GM23338 (cell line): ENCODE results near the gene ZBTB8A. TPM values are rescaled to one million over a fixed set of nuclear protein-coding genes. Genes with fewer than 3 reads are reported as not detected.
A peak's percentile ranks its signal among the peaks of the same experiment; 100 is the strongest.

Experiments
- ATAC-seq: fragments of 200-7000 bp; cut with Tn5 transposase; 3 replicates; pipeline ENCODE4 v1.9.1; 2020
- DNase-seq: peaks from one replicate; pipeline ENCODE4 v3.0.0-alpha.2; 2015; ENCODE audit warnings: low spot score
- H2AFZ ChIP-seq: fragments of 200-600 bp; sonication (generic); 2 replicates; pipeline ENCODE4 v1.8.0; 2016; ENCODE audit warnings: antibody characterized with exemption, mild to moderate bottlenecking, moderate library complexity
- H3F3A ChIP-seq: fragments of 200-600 bp; sonication (generic); replicated peaks from 2 replicates; pipeline ENCODE4 v1.8.0; 2017; ENCODE audit warnings: antibody characterized with exemption, mixed run types, low read depth
- H3K27ac ChIP-seq: fragments of 200-600 bp; sonication (generic); 2 replicates; pipeline ENCODE4 v1.6.1; 2016; ENCODE audit warnings: low read depth
- H3K27me3 ChIP-seq: fragments of 200-600 bp; sonication (generic); 2 replicates; pipeline ENCODE4 v1.8.0; 2016; ENCODE audit warnings: mild to moderate bottlenecking, mixed run types, moderate library complexity; ENCODE audit not compliant: insufficient read depth
- H3K36me3 ChIP-seq: fragments of 200-600 bp; sonication (generic); 2 replicates; pipeline ENCODE4 v1.8.0; 2016; ENCODE audit warnings: mild to moderate bottlenecking; ENCODE audit not compliant: insufficient read depth
- H3K4me1 ChIP-seq: fragments of 200-600 bp; sonication (generic); 2 replicates; pipeline ENCODE4 v1.8.0; 2016; ENCODE audit warnings: mild to moderate bottlenecking, moderate library complexity; ENCODE audit not compliant: insufficient read depth
- H3K4me2 ChIP-seq: fragments of 200-600 bp; sonication (generic); 2 replicates; pipeline ENCODE4 v1.7.1; 2017; ENCODE audit warnings: mixed run types
- H3K4me3 ChIP-seq: fragments of 200-600 bp; sonication (generic); 2 replicates; pipeline ENCODE4 v1.6.1; 2016; ENCODE audit warnings: mixed run types
- H3K79me2 ChIP-seq: fragments of 200-600 bp; sonication (generic); replicated peaks from 2 replicates; pipeline ENCODE4 v1.8.0; 2017; ENCODE audit warnings: mild to moderate bottlenecking; ENCODE audit not compliant: insufficient read depth
- H3K9me2 ChIP-seq: fragments of 200-600 bp; sonication (generic); 2 replicates; pipeline ENCODE4 v1.8.0; 2017; ENCODE audit not compliant: insufficient read depth
- H4K20me1 ChIP-seq: fragments of 200-600 bp; sonication (generic); replicated peaks from 2 replicates; pipeline ENCODE4 v1.8.0; 2017; ENCODE audit warnings: mild to moderate bottlenecking; ENCODE audit not compliant: insufficient read depth
- H3K27ac Mint-ChIP-seq: 2 replicates; pipeline ENCODE4 v1.8.0; 2020; ENCODE audit warnings: inconsistent platforms, mild to moderate bottlenecking, moderate library complexity, mixed read lengths
- H3K27me3 Mint-ChIP-seq: 3 replicates; pipeline ENCODE4 v1.8.0; 2022; ENCODE audit warnings: low read depth, mild to moderate bottlenecking, moderate library complexity, mixed read lengths, inconsistent platforms; ENCODE audit not compliant: insufficient read depth, poor library complexity
- H3K36me3 Mint-ChIP-seq: 3 replicates; pipeline ENCODE4 v1.8.0; 2021; ENCODE audit warnings: low read depth, mild to moderate bottlenecking, inconsistent platforms, moderate library complexity, mixed read lengths
- H3K4me1 Mint-ChIP-seq: 3 replicates; pipeline ENCODE4 v1.8.0; 2020; ENCODE audit warnings: mild to moderate bottlenecking, inconsistent platforms, mixed read lengths
- H3K4me3 Mint-ChIP-seq: 3 replicates; pipeline ENCODE4 v1.8.0; 2021; ENCODE audit warnings: moderate library complexity, mild to moderate bottlenecking, inconsistent platforms, mixed read lengths
- H3K9me3 Mint-ChIP-seq: 3 replicates; pipeline ENCODE4 v1.8.0; 2020; ENCODE audit warnings: moderate library complexity, mild to moderate bottlenecking, inconsistent platforms, mixed read lengths
- CTCF ChIP-seq, 2 experiments: fragments of 200-600 bp in 1 of 2; sonication (generic) in 1 of 2; conservative IDR thresholded peaks; 2 replicates each; pipeline versions ENCODE4 v1.5.1 to v1.6.1; 2016 to 2017; ENCODE audit warnings: antibody characterized with exemption in 2 of 2, low read depth in 2 of 2, mild to moderate bottlenecking in 2 of 2, moderate library complexity in 1 of 2
- EZH2 ChIP-seq: fragments of 200-600 bp; sonication (generic); IDR thresholded peaks from one replicate; pipeline ENCODE4 v1.8.0; 2017; ENCODE audit warnings: antibody characterized with exemption, mild to moderate bottlenecking, low read depth; ENCODE audit not compliant: unreplicated experiment
- EZH2phosphoT487 ChIP-seq: fragments of 200-600 bp; sonication (generic); IDR thresholded peaks from one replicate; pipeline ENCODE4 v1.8.1; 2018; ENCODE audit warnings: antibody characterized with exemption; ENCODE audit not compliant: unreplicated experiment
- POLR2AphosphoS5 ChIP-seq: IDR thresholded peaks from 2 replicates; pipeline ENCODE4 v1.6.1; 2016; ENCODE audit warnings: antibody characterized with exemption, low read depth
- REST ChIP-seq: IDR thresholded peaks from one replicate; pipeline ENCODE4 v1.6.1; 2018; ENCODE audit warnings: antibody characterized with exemption; ENCODE audit not compliant: unreplicated experiment
- STAT1 ChIP-seq: IDR thresholded peaks from one replicate; pipeline ENCODE4 v1.6.1; 2016; ENCODE audit warnings: antibody characterized with exemption; ENCODE audit not compliant: unreplicated experiment
- ZNF462 ChIP-seq: fragments of 250-450 bp; sonication (Bioruptor Pico); IDR thresholded peaks from 2 replicates; pipeline ENCODE4 v1.5.0; 2020; ENCODE audit warnings: mild to moderate bottlenecking, moderate library complexity
- polyA plus RNA-seq: library from polyadenylated mRNA; unstranded; fragments of >200 nt; fragmentation: Nextera tagmentation; extraction: Ambion mirVana; gene quantifications from 2 replicates; pipeline ENCODE4 v1.2.1, GENCODE V29; 2016
- total RNA-seq: library from RNA; depleted of rRNA; stranded (reverse); fragments of >200 nt; shearing (Covaris generic); gene quantifications from 2 replicates; pipeline ENCODE4 v1.2.3, GENCODE V29; 2014

The ZBTB8A gene
- total and polyA plus RNA-seq, 2 experiments from 2014 or later = 6.1 to 8.4 TPM

GRCh38 chr1:32500387-32501209 lies 38.6 kb upstream of the ZBTB8A start:
- H3K36me3 ChIP-seq = no peaks in the 10 kb centered on the region
- H3K4me1 ChIP-seq = no peaks in the 10 kb centered on the region
- Mint-ChIP-seq H3K4me1 (peaks cover 9% of the 10 kb centered on the region; the same call in 1 of the 3 replicates), H3K27me3 (peaks cover 7% of the 10 kb centered on the region), H3K27ac (no peak overlapping the region), H3K9me3 (no peaks in the 10 kb centered on the region), H3K4me3 (peak overlapping the region; percentile 89), H3K36me3 (peaks cover 3% of the 10 kb centered on the region; the same call in 1 of the 3 replicates)
- H3F3A ChIP-seq = peaks cover 29% of the 10 kb centered on the region
- TF ChIP-seq CTCF (conservative IDR thresholded peaks at IDR 0.05; ENCODE audit: low read depth in 2 of 2) (0 out of 4 replicates have a peak, but pooled peaks of 1 of the 2 experiments have one; percentile 3), REST (no peak), POLR2AphosphoS5 (no peak; the same call in 1 of the 2 replicates), EZH2 (no peak), EZH2phosphoT487 (no peak), STAT1 (no peak), ZNF462 (CRISPR knock-in tag) (no peak)
- peak overlapping the region; percentile 97 for H3K4me2 ChIP-seq
- H3K4me3 ChIP-seq = peak overlapping the region; percentile 81
- DNase-seq (peak; percentile 85), ATAC-seq (peak; percentile 87)
- H2AFZ ChIP-seq = peak overlapping the region; percentile 97; the same call in 1 of the 2 replicates
- no peaks in the 10 kb centered on the region for H3K27me3 ChIP-seq
- no peaks in the 10 kb centered on the region for H3K79me2 ChIP-seq
- H3K27ac ChIP-seq = peak overlapping the region; percentile 82
- no peaks in the 10 kb centered on the region for H4K20me1 ChIP-seq
- H3K9me2 ChIP-seq = no peaks in the 10 kb centered on the region
